ENCODE data around the gene PLXDC2.

Gene PLXDC2

DNA sequence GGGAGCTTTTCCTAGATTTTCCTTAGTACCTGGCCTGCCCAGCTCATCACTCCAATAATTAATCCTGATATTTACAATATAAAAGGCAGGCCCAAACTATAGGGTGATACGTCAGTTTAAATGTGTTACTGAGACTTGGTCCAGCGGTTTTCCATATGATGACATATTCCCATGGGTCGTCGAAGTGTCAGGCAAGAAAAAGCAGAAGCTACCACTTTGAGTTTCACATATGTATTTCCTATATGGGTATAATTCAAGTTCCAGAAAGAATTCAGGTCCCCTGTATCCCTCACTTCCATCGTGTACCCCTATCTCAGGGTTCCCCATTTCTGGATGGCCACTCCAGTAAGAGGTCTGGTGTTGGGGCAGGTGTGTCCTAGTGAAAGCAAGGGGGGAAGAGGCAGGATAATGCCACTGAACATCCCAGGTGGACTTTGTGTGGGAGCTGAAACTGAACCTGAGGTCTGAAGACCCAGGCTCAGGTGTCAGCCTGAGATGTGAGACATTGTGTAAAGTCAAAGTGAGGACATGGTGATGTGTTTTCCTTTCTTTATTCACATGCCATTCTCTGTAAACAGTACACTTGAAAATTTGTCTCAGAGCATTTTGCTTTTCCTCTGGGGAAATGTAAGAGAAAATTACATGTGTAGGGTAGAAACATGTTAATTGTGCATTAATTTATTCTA is 167.8 kb downstream of the PLXDC2 start:
- no peak for TF ChIP-seq ZNF121 (tag by site-specific recombination; IDR thresholded peaks at IDR 0.05)
- TF ChIP-seq, protein P1, sequence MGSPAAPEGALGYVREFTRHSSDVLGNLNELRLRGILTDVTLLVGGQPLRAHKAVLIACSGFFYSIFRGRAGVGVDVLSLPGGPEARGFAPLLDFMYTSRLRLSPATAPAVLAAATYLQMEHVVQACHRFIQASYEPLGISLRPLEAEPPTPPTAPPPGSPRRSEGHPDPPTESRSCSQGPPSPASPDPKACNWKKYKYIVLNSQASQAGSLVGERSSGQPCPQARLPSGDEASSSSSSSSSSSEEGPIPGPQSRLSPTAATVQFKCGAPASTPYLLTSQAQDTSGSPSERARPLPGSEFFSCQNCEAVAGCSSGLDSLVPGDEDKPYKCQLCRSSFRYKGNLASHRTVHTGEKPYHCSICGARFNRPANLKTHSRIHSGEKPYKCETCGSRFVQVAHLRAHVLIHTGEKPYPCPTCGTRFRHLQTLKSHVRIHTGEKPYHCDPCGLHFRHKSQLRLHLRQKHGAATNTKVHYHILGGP (tag by site-specific recombination; IDR thresholded peaks at IDR 0.05): no peak
- no peak for TF ChIP-seq SP3 (tag by site-specific recombination; IDR thresholded peaks at IDR 0.05)
- TF ChIP-seq, protein P2, sequence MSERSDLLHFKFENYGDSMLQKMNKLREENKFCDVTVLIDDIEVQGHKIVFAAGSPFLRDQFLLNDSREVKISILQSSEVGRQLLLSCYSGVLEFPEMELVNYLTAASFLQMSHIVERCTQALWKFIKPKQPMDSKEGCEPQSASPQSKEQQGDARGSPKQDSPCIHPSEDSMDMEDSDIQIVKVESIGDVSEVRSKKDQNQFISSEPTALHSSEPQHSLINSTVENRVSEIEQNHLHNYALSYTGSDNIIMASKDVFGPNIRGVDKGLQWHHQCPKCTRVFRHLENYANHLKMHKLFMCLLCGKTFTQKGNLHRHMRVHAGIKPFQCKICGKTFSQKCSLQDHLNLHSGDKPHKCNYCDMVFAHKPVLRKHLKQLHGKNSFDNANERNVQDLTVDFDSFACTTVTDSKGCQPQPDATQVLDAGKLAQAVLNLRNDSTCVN (tag by site-specific recombination; optimal IDR thresholded peaks at IDR 0.05): no peak
- no peak for TF ChIP-seq ZNF585B (tag by site-specific recombination; IDR thresholded peaks at IDR 0.05)
- TF ChIP-seq, protein P3, sequence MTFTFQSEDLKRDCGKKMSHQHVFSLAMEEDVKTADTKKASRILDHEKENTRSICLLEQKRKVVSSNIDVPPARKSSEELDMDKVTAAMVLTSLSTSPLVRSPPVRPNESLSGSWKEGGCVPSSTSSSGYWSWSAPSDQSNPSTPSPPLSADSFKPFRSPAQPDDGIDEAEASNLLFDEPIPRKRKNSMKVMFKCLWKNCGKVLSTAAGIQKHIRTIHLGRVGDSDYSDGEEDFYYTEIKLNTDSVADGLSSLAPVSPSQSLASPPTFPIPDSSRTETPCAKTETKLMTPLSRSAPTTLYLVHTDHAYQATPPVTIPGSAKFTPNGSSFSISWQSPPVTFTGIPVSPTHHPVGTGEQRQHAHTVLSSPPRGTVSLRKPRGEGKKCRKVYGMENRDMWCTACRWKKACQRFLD (tag by site-specific recombination; IDR thresholded peaks at IDR 0.05): no peak
- TF ChIP-seq, protein P4, sequence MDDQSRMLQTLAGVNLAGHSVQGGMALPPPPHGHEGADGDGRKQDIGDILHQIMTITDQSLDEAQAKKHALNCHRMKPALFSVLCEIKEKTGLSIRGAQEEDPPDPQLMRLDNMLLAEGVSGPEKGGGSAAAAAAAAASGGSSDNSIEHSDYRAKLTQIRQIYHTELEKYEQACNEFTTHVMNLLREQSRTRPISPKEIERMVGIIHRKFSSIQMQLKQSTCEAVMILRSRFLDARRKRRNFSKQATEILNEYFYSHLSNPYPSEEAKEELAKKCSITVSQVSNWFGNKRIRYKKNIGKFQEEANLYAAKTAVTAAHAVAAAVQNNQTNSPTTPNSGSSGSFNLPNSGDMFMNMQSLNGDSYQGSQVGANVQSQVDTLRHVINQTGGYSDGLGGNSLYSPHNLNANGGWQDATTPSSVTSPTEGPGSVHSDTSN (CRISPR knock-in tag; IDR thresholded peaks at IDR 0.05): no peak
- no peak for TF ChIP-seq ZNF660 (tag by site-specific recombination; IDR thresholded peaks at IDR 0.05)
- TF ChIP-seq ZNF37A (tag by site-specific recombination; IDR thresholded peaks at IDR 0.05): no peak
- no peak for TF ChIP-seq GFI1B (tag by site-specific recombination; IDR thresholded peaks at IDR 0.05)
- no peak for TF ChIP-seq ZBTB7A (tag by site-specific recombination; IDR thresholded peaks at IDR 0.05; ENCODE audit: low read depth)
- TF ChIP-seq, protein P5, sequence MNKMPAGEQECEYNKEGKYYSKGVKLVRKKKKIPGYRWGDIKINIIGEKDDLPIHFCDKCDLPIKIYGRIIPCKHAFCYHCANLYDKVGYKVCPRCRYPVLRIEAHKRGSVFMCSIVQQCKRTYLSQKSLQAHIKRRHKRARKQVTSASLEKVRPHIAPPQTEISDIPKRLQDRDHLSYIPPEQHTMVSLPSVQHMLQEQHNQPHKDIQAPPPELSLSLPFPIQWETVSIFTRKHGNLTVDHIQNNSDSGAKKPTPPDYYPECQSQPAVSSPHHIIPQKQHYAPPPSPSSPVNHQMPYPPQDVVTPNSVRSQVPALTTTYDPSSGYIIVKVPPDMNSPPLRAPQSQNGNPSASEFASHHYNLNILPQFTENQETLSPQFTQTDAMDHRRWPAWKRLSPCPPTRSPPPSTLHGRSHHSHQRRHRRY (tag by site-specific recombination; IDR thresholded peaks at IDR 0.05): no peak
- no peak for TF ChIP-seq SETDB1 (IDR thresholded peaks at IDR 0.05; ENCODE audit: insufficient read length, low read length)
- ChIA-PET POLR2A (no interaction called here), CTCF (no interaction called here)
- H3K36me3 ChIP-seq (ENCODE audit: control insufficient read depth in 2 of 2, insufficient read depth in 1 of 2, low read length in 2 of 2): no peaks in the 10 kb centered on the region
- no peak overlapping the region for H3K4me3 ChIP-seq (ENCODE audit: low read depth, low read length)
- H3K4me1 ChIP-seq (ENCODE audit: control insufficient read depth, insufficient read depth, low read length): no peaks in the 10 kb centered on the region
- H3K27ac ChIP-seq (ENCODE audit: extremely low read depth, low read depth, low read length): no peak overlapping the region
- H3K9me3 ChIP-seq (ENCODE audit: control insufficient read depth, insufficient read depth, low read depth, low read length): no peaks in the 10 kb centered on the region; the same call in 1 of the 2 replicates

DNA sequence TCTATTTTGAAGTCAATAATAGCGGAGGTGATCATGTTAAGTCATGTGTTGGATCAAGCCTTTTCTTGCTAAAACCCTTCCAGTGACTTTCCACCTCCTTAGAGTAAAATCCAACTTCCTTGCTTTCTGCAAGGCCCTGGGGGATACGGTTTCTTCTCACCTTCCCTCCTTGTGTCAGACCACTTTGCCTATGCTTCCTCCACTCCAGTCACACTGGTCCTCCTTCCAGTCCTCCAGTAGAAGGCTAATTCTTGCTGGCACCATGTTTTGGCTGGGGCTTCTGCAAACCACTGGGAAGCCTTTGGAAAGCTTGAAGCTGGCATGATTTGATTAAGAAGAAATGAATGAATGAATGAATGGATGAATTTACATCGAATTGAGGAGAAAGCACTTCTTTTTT is 169.5 kb downstream of the PLXDC2 start:
- ChIA-PET POLR2A (no interaction called here), CTCF (no interaction called here)
- Histone ChIP-seq H3K27ac (ENCODE audit: extremely low read depth, low read depth, low read length) (no peak overlapping the region), H3K4me1 (ENCODE audit: control insufficient read depth, insufficient read depth, low read length) (no peaks in the 10 kb centered on the region), H3K36me3 (ENCODE audit: control insufficient read depth in 2 of 2, insufficient read depth in 1 of 2, low read length in 2 of 2) (no peaks in the 10 kb centered on the region), H3K4me3 (ENCODE audit: low read depth, low read length) (no peak overlapping the region), H3K9me3 (ENCODE audit: control insufficient read depth, insufficient read depth, low read depth, low read length) (no peaks in the 10 kb centered on the region; the same call in 1 of the 2 replicates)
- TF ChIP-seq, protein P6, sequence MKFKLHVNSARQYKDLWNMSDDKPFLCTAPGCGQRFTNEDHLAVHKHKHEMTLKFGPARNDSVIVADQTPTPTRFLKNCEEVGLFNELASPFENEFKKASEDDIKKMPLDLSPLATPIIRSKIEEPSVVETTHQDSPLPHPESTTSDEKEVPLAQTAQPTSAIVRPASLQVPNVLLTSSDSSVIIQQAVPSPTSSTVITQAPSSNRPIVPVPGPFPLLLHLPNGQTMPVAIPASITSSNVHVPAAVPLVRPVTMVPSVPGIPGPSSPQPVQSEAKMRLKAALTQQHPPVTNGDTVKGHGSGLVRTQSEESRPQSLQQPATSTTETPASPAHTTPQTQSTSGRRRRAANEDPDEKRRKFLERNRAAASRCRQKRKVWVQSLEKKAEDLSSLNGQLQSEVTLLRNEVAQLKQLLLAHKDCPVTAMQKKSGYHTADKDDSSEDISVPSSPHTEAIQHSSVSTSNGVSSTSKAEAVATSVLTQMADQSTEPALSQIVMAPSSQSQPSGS (tag by site-specific recombination; IDR thresholded peaks at IDR 0.05; ENCODE audit: low read depth): no peak
- TF ChIP-seq, protein P7, sequence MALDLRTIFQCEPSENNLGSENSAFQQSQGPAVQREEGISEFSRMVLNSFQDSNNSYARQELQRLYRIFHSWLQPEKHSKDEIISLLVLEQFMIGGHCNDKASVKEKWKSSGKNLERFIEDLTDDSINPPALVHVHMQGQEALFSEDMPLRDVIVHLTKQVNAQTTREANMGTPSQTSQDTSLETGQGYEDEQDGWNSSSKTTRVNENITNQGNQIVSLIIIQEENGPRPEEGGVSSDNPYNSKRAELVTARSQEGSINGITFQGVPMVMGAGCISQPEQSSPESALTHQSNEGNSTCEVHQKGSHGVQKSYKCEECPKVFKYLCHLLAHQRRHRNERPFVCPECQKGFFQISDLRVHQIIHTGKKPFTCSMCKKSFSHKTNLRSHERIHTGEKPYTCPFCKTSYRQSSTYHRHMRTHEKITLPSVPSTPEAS (tag by site-specific recombination; IDR thresholded peaks at IDR 0.05): no peak
- TF ChIP-seq ZNF37A (tag by site-specific recombination; IDR thresholded peaks at IDR 0.05) (no peak), RBAK (tag by site-specific recombination; IDR thresholded peaks at IDR 0.05) (no peak), ZNF341 (tag by site-specific recombination; IDR thresholded peaks at IDR 0.05; ENCODE audit: low read depth) (no peak), ZNF24 (tag by site-specific recombination; IDR thresholded peaks at IDR 0.05) (no peak)
- TF ChIP-seq, protein P8, sequence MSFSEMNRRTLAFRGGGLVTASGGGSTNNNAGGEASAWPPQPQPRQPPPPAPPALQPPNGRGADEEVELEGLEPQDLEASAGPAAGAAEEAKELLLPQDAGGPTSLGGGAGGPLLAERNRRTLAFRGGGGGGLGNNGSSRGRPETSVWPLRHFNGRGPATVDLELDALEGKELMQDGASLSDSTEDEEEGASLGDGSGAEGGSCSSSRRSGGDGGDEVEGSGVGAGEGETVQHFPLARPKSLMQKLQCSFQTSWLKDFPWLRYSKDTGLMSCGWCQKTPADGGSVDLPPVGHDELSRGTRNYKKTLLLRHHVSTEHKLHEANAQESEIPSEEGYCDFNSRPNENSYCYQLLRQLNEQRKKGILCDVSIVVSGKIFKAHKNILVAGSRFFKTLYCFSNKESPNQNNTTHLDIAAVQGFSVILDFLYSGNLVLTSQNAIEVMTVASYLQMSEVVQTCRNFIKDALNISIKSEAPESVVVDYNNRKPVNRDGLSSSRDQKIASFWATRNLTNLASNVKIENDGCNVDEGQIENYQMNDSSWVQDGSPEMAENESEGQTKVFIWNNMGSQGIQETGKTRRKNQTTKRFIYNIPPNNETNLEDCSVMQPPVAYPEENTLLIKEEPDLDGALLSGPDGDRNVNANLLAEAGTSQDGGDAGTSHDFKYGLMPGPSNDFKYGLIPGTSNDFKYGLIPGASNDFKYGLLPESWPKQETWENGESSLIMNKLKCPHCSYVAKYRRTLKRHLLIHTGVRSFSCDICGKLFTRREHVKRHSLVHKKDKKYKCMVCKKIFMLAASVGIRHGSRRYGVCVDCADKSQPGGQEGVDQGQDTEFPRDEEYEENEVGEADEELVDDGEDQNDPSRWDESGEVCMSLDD (tag by site-specific recombination; IDR thresholded peaks at IDR 0.05): no peak
- TF ChIP-seq, protein P9, sequence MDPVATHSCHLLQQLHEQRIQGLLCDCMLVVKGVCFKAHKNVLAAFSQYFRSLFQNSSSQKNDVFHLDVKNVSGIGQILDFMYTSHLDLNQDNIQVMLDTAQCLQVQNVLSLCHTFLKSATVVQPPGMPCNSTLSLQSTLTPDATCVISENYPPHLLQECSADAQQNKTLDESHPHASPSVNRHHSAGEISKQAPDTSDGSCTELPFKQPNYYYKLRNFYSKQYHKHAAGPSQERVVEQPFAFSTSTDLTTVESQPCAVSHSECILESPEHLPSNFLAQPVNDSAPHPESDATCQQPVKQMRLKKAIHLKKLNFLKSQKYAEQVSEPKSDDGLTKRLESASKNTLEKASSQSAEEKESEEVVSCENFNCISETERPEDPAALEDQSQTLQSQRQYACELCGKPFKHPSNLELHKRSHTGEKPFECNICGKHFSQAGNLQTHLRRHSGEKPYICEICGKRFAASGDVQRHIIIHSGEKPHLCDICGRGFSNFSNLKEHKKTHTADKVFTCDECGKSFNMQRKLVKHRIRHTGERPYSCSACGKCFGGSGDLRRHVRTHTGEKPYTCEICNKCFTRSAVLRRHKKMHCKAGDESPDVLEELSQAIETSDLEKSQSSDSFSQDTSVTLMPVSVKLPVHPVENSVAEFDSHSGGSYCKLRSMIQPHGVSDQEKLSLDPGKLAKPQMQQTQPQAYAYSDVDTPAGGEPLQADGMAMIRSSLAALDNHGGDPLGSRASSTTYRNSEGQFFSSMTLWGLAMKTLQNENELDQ (tag by site-specific recombination; IDR thresholded peaks at IDR 0.05; ENCODE audit: low read depth): no peak
